SK-N-SH treated with all-trans-retinoic acid at 6 μM for 48 hours (cell line): Measurements from ENCODE around the gene MAP3K2.
"Not testable (repeated sequence)": the region's sequence is repeated elsewhere in the genome, so short reads cannot be mapped to it uniquely, and the experiment has no call there.

ENCODE experiments used
- ATAC-seq: fragments of 200-7000 bp; cut with Tn5 transposase; 3 replicates; pipeline ENCODE4 v1.9.1; 2020; ENCODE audit warnings: mild to moderate bottlenecking, moderate library complexity
- ARNTL ChIP-seq: fragments of 450-650 bp; formaldehyde crosslinking; IDR thresholded peaks from 2 replicates; pipeline ENCODE4 v1.5.0; 2020; ENCODE audit warnings: low read depth, mild to moderate bottlenecking, moderate library complexity, borderline replicate concordance
- BACH2 ChIP-seq: fragments of 250-450 bp; sonication (Bioruptor Pico); IDR thresholded peaks from 2 replicates; pipeline ENCODE4 v1.9.0; 2021; ENCODE audit warnings: mild to moderate bottlenecking, borderline replicate concordance
- CSDC2 ChIP-seq: fragments of 250-450 bp; sonication (Bioruptor Pico); IDR thresholded peaks from 2 replicates; pipeline ENCODE4 v1.5.0; 2020; ENCODE audit warnings: mild to moderate bottlenecking, moderate library complexity
- ESRRG ChIP-seq: fragments of 250-450 bp; sonication (Bioruptor Pico); IDR thresholded peaks from 2 replicates; pipeline ENCODE4 v1.6.1; 2021; ENCODE audit warnings: mild to moderate bottlenecking
- GLIS3 ChIP-seq: fragments of 250-450 bp; sonication (Bioruptor Pico); IDR thresholded peaks from 2 replicates; pipeline ENCODE4 v1.5.0; 2020; ENCODE audit warnings: mild to moderate bottlenecking, moderate library complexity
- ISL1 ChIP-seq: fragments of 250-450 bp; sonication (Bioruptor Pico); IDR thresholded peaks from 2 replicates; pipeline ENCODE4 v2.1.2; 2022; ENCODE audit warnings: mild to moderate bottlenecking, moderate library complexity
- OSR1 ChIP-seq: fragments of 250-450 bp; sonication (Bioruptor Pico); IDR thresholded peaks from 2 replicates; pipeline ENCODE4 v1.8.0; 2022; ENCODE audit warnings: moderate library complexity, mild to moderate bottlenecking, inconsistent platforms
- PPARA ChIP-seq: fragments of 250-450 bp; sonication (Bioruptor Pico); IDR thresholded peaks from 2 replicates; pipeline ENCODE4 v1.5.0; 2020; ENCODE audit warnings: mild to moderate bottlenecking, borderline replicate concordance
- RARB ChIP-seq: fragments of 250-450 bp; sonication (Bioruptor Pico); IDR thresholded peaks from 2 replicates; pipeline ENCODE4 v1.8.0; 2021; ENCODE audit warnings: mild to moderate bottlenecking, moderate library complexity
- SNAI2 ChIP-seq: fragments of 250-450 bp; sonication (Bioruptor Pico); IDR thresholded peaks from 2 replicates; pipeline ENCODE4 v1.5.0; 2020; ENCODE audit warnings: mild to moderate bottlenecking, moderate library complexity
- TOX ChIP-seq: fragments of 250-450 bp; sonication (Bioruptor Pico); IDR thresholded peaks from 2 replicates; pipeline ENCODE4 v1.8.0; 2021; ENCODE audit warnings: mild to moderate bottlenecking, moderate library complexity, borderline replicate concordance
- ZFP3 ChIP-seq: fragments of 250-450 bp; sonication (Bioruptor Pico); IDR thresholded peaks from 2 replicates; pipeline ENCODE4 v1.5.0; 2020; ENCODE audit warnings: mild to moderate bottlenecking, moderate library complexity
- ZNF565 ChIP-seq: fragments of 450-650 bp; formaldehyde crosslinking; conservative IDR thresholded peaks from 2 replicates; pipeline ENCODE4 v1.5.0; 2020; ENCODE audit warnings: low read depth, mild to moderate bottlenecking, moderate library complexity
- ZNF70 ChIP-seq: fragments of 450-650 bp; formaldehyde crosslinking; IDR thresholded peaks from 2 replicates; pipeline ENCODE4 v1.5.0; 2020; ENCODE audit warnings: mild to moderate bottlenecking, moderate library complexity
- ZNF8 ChIP-seq: fragments of 450-650 bp; formaldehyde crosslinking; IDR thresholded peaks from 2 replicates; pipeline ENCODE4 v1.5.0; 2020; ENCODE audit warnings: mild to moderate bottlenecking, moderate library complexity
- TF ChIP-seq, protein P1 (sequence below): fragments of 250-450 bp; sonication (Bioruptor Pico); IDR thresholded peaks from 2 replicates; pipeline ENCODE4 v1.5.1; 2020; ENCODE audit warnings: low read depth, mild to moderate bottlenecking, moderate library complexity
- TF ChIP-seq, protein P2 (sequence below): fragments of 250-450 bp; sonication (Bioruptor Pico); IDR thresholded peaks from 2 replicates; pipeline ENCODE4 v1.5.0; 2020; ENCODE audit warnings: mild to moderate bottlenecking, moderate library complexity
- TF ChIP-seq, protein P3 (sequence below): fragments of 250-450 bp; sonication (Bioruptor Pico); IDR thresholded peaks from 2 replicates; pipeline ENCODE4 v1.8.0; 2021; ENCODE audit warnings: low read depth, mild to moderate bottlenecking, moderate library complexity, borderline replicate concordance
- TF ChIP-seq, protein P4 (sequence below): fragments of 250-450 bp; sonication (Bioruptor Pico); IDR thresholded peaks from 2 replicates; pipeline ENCODE4 v1.8.0; 2020; ENCODE audit warnings: mild to moderate bottlenecking, moderate library complexity, borderline replicate concordance
- TF ChIP-seq, protein P5 (sequence below): fragments of 250-450 bp; sonication (Bioruptor Pico); IDR thresholded peaks from 2 replicates; pipeline ENCODE4 v1.5.1; 2021; ENCODE audit warnings: mild to moderate bottlenecking, moderate library complexity

Gene MAP3K2

DNA sequence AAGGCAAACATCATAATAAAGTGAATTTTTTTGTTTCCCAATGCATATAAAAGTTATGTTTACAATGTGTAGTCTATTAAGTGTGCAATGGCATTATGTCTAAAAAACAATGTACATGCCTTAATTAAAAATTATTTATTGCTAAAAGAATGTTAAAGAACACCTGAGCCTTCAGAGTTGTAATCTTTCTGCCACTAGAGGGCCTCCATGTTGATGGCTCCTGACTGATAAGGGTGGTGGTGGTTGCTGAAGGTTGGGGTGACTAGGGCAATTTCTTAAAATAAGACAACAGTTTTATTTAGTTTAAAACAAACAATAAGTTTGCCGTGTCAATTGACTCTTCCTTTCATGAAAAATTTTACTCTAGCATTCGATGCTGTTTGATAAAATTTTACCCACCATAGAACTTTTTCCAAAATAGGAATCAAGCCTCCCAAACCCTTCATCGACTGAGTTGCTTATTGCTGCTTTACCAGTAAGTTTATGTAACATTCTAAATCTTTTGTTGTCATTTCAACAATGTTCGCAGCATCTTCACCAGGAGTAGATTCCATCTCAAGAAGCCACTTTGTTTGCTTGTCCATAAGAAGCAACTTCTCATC is 32.3 kb downstream of the MAP3K2 start:
- ATAC-seq, result 0 out of 3 replicates have a peak, but pooled peaks have one; percentile 30
- TF ChIP-seq, protein P1, sequence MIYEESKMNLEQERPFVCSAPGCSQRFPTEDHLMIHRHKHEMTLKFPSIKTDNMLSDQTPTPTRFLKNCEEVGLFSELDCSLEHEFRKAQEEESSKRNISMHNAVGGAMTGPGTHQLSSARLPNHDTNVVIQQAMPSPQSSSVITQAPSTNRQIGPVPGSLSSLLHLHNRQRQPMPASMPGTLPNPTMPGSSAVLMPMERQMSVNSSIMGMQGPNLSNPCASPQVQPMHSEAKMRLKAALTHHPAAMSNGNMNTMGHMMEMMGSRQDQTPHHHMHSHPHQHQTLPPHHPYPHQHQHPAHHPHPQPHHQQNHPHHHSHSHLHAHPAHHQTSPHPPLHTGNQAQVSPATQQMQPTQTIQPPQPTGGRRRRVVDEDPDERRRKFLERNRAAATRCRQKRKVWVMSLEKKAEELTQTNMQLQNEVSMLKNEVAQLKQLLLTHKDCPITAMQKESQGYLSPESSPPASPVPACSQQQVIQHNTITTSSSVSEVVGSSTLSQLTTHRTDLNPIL (CRISPR knock-in tag), result no peak
- TF ChIP-seq ARNTL (no peak), ZNF70 (CRISPR knock-in tag) (no peak), PPARA (CRISPR knock-in tag) (no peak), CSDC2 (CRISPR knock-in tag) (no peak), ISL1 (CRISPR knock-in tag) (no peak), SNAI2 (CRISPR knock-in tag) (no peak), TOX (CRISPR knock-in tag) (no peak), ZNF8 (no peak), OSR1 (no peak), ZFP3 (CRISPR knock-in tag) (no peak), ESRRG (CRISPR knock-in tag) (no peak), BACH2 (no peak), ZNF565 (CRISPR knock-in tag) (no peak), RARB (CRISPR knock-in tag) (no peak), GLIS3 (CRISPR knock-in tag) (no peak)
- TF ChIP-seq, protein P2, sequence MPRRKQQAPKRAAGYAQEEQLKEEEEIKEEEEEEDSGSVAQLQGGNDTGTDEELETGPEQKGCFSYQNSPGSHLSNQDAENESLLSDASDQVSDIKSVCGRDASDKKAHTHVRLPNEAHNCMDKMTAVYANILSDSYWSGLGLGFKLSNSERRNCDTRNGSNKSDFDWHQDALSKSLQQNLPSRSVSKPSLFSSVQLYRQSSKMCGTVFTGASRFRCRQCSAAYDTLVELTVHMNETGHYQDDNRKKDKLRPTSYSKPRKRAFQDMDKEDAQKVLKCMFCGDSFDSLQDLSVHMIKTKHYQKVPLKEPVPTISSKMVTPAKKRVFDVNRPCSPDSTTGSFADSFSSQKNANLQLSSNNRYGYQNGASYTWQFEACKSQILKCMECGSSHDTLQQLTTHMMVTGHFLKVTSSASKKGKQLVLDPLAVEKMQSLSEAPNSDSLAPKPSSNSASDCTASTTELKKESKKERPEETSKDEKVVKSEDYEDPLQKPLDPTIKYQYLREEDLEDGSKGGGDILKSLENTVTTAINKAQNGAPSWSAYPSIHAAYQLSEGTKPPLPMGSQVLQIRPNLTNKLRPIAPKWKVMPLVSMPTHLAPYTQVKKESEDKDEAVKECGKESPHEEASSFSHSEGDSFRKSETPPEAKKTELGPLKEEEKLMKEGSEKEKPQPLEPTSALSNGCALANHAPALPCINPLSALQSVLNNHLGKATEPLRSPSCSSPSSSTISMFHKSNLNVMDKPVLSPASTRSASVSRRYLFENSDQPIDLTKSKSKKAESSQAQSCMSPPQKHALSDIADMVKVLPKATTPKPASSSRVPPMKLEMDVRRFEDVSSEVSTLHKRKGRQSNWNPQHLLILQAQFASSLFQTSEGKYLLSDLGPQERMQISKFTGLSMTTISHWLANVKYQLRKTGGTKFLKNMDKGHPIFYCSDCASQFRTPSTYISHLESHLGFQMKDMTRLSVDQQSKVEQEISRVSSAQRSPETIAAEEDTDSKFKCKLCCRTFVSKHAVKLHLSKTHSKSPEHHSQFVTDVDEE (CRISPR knock-in tag), result no peak
- TF ChIP-seq, protein P3, sequence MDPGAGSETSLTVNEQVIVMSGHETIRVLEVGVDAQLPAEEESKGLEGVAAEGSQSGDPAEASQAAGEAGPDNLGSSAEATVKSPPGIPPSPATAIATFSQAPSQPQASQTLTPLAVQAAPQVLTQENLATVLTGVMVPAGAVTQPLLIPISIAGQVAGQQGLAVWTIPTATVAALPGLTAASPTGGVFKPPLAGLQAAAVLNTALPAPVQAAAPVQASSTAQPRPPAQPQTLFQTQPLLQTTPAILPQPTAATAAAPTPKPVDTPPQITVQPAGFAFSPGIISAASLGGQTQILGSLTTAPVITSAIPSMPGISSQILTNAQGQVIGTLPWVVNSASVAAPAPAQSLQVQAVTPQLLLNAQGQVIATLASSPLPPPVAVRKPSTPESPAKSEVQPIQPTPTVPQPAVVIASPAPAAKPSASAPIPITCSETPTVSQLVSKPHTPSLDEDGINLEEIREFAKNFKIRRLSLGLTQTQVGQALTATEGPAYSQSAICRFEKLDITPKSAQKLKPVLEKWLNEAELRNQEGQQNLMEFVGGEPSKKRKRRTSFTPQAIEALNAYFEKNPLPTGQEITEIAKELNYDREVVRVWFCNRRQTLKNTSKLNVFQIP (CRISPR knock-in tag), result no peak
- TF ChIP-seq, protein P4, sequence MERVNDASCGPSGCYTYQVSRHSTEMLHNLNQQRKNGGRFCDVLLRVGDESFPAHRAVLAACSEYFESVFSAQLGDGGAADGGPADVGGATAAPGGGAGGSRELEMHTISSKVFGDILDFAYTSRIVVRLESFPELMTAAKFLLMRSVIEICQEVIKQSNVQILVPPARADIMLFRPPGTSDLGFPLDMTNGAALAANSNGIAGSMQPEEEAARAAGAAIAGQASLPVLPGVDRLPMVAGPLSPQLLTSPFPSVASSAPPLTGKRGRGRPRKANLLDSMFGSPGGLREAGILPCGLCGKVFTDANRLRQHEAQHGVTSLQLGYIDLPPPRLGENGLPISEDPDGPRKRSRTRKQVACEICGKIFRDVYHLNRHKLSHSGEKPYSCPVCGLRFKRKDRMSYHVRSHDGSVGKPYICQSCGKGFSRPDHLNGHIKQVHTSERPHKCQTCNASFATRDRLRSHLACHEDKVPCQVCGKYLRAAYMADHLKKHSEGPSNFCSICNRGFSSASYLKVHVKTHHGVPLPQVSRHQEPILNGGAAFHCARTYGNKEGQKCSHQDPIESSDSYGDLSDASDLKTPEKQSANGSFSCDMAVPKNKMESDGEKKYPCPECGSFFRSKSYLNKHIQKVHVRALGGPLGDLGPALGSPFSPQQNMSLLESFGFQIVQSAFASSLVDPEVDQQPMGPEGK, result no peak
- TF ChIP-seq, protein P5, sequence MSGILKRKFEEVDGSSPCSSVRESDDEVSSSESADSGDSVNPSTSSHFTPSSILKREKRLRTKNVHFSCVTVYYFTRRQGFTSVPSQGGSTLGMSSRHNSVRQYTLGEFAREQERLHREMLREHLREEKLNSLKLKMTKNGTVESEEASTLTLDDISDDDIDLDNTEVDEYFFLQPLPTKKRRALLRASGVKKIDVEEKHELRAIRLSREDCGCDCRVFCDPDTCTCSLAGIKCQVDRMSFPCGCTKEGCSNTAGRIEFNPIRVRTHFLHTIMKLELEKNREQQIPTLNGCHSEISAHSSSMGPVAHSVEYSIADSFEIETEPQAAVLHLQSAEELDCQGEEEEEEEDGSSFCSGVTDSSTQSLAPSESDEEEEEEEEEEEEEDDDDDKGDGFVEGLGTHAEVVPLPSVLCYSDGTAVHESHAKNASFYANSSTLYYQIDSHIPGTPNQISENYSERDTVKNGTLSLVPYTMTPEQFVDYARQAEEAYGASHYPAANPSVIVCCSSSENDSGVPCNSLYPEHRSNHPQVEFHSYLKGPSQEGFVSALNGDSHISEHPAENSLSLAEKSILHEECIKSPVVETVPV (CRISPR knock-in tag), result no peak

DNA sequence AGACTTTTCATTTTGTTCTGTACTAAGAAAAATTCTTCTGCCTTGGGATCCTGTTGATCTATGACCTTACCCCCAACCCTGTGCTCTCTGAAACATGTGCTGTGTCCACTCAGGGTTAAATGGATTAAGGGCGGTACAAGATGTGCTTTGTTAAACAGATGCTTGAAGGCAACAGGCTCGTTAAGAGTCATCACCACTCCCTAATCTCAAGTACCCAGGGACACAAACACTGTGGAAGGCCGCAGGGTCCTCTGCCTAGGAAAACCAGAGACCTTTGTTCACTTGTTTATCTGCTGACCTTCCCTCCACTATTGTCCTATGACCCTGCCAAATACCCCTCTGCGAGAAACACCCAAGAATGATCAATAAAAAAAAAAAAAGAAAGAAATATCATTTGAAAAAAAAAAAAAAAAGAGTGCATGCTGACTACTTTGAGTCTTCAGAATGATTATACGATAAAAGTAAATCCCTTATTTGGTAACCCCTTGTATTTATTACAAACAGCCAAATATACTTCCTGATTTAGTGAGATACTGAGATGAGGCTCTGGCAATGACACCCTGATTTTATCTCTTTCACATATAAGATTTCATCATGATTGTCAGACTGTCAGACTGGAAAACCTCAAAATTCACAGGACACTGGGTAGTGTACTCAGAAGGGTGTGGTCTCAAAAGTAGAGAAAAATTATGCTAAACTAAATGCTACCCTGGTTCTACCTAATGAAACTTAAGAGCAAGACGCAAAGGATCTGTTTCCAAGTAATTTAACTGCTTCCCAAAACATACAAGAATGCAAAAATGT is 33.7 kb downstream of the MAP3K2 start:
- not testable (repeated sequence) for ATAC-seq

DNA sequence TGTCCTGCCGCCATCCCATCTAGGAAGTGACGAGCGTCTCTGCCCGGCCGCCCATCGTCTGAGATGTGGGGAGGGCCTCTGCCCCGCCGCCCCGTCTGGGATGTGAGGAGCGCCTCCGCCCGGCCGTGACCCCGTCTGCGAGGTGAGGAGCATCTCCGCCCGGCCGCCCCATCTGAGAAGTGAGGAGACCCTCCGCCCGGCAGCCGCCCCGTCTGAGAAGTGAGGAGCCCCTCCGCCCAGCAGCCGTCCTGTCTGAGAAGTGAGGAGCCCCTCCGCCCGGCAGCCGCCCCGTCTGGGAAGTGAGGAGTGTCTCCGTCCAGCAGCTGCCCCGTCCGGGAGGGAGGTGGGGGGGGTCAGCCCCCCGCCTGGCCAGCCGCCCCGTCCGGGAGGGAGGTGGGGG is 34.6 kb downstream of the MAP3K2 start:
- not testable (repeated sequence) for ATAC-seq
